Measurements from ENCODE around the gene SSC5D. TPM values are rescaled to one million over a fixed set of nuclear protein-coding genes. Genes with fewer than 3 reads are reported as not detected.

The SSC5D gene
- polyA plus RNA-seq, 1 of the 3 experiments (the other 2 are of a cell fraction), result 4.9 TPM

DNA sequence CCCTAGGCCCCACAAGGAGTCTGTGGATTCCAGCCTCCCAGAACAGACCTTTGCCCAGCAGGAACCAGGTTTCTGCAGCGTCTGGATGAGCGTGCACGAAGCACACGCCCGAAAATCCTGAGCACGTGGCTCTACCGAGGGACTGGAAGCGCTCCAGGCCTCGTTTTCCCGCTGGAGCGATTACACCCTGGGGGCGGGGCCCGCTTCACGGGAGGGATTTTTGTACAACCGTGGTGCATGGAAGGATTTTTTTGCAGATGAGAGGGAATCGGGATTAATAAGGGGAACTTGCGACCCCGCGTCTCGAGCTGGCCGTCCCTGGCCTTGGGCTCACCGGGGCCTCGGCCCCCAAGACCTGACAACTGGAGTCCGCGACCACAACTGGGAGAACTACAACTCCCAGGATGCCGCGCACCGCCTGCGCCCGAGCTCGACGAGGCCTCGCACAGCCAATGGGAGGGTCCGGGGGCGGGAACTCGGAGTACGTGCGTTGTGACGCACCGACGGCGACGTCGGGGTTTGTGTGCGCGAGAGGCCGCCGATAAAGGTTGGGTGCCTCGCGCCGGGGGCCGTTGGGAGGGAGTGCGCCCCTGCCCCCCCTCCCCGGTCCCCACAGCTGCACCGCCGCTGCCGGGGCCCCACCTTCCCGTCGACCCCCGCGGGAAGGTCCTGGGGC lies 12.0 kb upstream of the SSC5D start, which contains the start of gene ZNF628:
TSS of gene ZNF628 (plus strand) at position 518 of the 676 bp plus-strand sequence. CDS start 3,294 bp downstream, outside the sequence.
- Histone ChIP-seq H2AFZ (ENCODE audit: low read depth) (peak within 1 kb of the TSS; percentile 89), H3K4me1 (ENCODE audit: control insufficient read depth in 1 of 2, insufficient read depth in 2 of 2, low read depth in 1 of 2, low read length in 1 of 2) (peaks cover 11 to 16% of the 10 kb centered on the region in 2 experiments; a peak in 2 of 4 replicates), H3K4me2 (peak within 1 kb of the TSS; percentile 91), H3K9me2 (no peaks in the 10 kb centered on the region), H3K9ac (peak within 1 kb of the TSS; percentile 59), H3K27me3 (ENCODE audit: insufficient read depth) (no peaks in the 10 kb centered on the region), H3K27ac (ENCODE audit: low read depth in 2 of 2, low read length in 1 of 2) (peak within 1 kb of the TSS; percentile 64 to 91), H3K36me3 (replicated peaks in 1 of 2; ENCODE audit: control insufficient read depth in 1 of 2, insufficient read depth in 2 of 2, low read length in 1 of 2) (peaks cover 0 to under 1% of the 10 kb centered on the region in 2 experiments), H4K20me1 (ENCODE audit: insufficient read depth) (no peaks in the 10 kb centered on the region), H3F3A (replicated peaks; ENCODE audit: insufficient read depth) (peaks cover 11% of the 10 kb centered on the region), H3K9me3 (no peaks in the 10 kb centered on the region), H3K4me3 (ENCODE audit: low read depth in 2 of 2, low read length in 1 of 2) (peak within 1 kb of the TSS; percentile 56 to 79), H3K79me2 (ENCODE audit: insufficient read depth) (peaks cover 31% of the 10 kb centered on the region)
- peak; percentile 96 for DNase-seq
- CTCF ChIA-PET, result interaction anchor here (0.6 to 7.8 kb wide), 13 partner anchors 9 to 335 kb away, joined by 3 to 46 read pairs (median 4); partner anchors contain the start of genes NAT14 and ZNF524
- POLR2A ChIA-PET, result interaction anchor here (0.6 to 2.0 kb wide), 13 partner anchors 9 to 248 kb away, joined by 3 to 15 read pairs (median 4); partner anchors contain the start of genes FIZ1, ISOC2, NAT14 and TMEM238
- WGBS (ENCODE audit: low lambda C conversion rate), result 9% methylated on average over 10 of the region's 61 CpGs
- TF ChIP-seq RFX5 (IDR thresholded peaks at IDR 0.05; ENCODE audit: low read length), result 0 out of 2 replicates have a peak, but pooled peaks have one; percentile 26
- 0 out of 2 replicates have a peak, but pooled peaks have one; percentile 43 for TF ChIP-seq POLR2AphosphoS5 (IDR thresholded peaks at IDR 0.05; ENCODE audit: low read depth, low read length)
- TF ChIP-seq, protein P1, sequence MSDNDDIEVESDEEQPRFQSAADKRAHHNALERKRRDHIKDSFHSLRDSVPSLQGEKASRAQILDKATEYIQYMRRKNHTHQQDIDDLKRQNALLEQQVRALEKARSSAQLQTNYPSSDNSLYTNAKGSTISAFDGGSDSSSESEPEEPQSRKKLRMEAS (IDR thresholded peaks at IDR 0.05; ENCODE audit: low read depth), result peak; percentile 99
- no peak for TF ChIP-seq RAD21 (IDR thresholded peaks at IDR 0.05; ENCODE audit: low read length)
- TF ChIP-seq GATA2 (CRISPR knock-in tag; IDR thresholded peaks at IDR 0.05), result no peak
- TF ChIP-seq RCOR1 (IDR thresholded peaks at IDR 0.05; ENCODE audit: low read length), result 0 out of 2 replicates have a peak, but pooled peaks have one; percentile 7
- TF ChIP-seq CHD2 (IDR thresholded peaks at IDR 0.05; ENCODE audit: low read length, partially characterized antibody), result peak; percentile 89
- no peak for TF ChIP-seq RXRA (IDR thresholded peaks at IDR 0.05; ENCODE audit: borderline replicate concordance, low read depth)
- TF ChIP-seq, protein P2, sequence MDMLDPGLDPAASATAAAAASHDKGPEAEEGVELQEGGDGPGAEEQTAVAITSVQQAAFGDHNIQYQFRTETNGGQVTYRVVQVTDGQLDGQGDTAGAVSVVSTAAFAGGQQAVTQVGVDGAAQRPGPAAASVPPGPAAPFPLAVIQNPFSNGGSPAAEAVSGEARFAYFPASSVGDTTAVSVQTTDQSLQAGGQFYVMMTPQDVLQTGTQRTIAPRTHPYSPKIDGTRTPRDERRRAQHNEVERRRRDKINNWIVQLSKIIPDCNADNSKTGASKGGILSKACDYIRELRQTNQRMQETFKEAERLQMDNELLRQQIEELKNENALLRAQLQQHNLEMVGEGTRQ (IDR thresholded peaks at IDR 0.05; ENCODE audit: borderline replicate concordance, low read depth, low read length), result no peak
- TF ChIP-seq, protein P3, sequence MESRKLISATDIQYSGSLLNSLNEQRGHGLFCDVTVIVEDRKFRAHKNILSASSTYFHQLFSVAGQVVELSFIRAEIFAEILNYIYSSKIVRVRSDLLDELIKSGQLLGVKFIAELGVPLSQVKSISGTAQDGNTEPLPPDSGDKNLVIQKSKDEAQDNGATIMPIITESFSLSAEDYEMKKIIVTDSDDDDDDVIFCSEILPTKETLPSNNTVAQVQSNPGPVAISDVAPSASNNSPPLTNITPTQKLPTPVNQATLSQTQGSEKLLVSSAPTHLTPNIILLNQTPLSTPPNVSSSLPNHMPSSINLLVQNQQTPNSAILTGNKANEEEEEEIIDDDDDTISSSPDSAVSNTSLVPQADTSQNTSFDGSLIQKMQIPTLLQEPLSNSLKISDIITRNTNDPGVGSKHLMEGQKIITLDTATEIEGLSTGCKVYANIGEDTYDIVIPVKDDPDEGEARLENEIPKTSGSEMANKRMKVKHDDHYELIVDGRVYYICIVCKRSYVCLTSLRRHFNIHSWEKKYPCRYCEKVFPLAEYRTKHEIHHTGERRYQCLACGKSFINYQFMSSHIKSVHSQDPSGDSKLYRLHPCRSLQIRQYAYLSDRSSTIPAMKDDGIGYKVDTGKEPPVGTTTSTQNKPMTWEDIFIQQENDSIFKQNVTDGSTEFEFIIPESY (IDR thresholded peaks at IDR 0.05; ENCODE audit: borderline replicate concordance, low read depth), result 0 out of 2 replicates have a peak, but pooled peaks have one; percentile 16
- TF ChIP-seq ELF1 (IDR thresholded peaks at IDR 0.05), result peak; percentile 53
- peak; percentile 51; the same call in 1 of the 2 replicates for TF ChIP-seq NRF1 (IDR thresholded peaks at IDR 0.05; ENCODE audit: low read depth, low read length)
- TF ChIP-seq NFIC (IDR thresholded peaks at IDR 0.05; ENCODE audit: borderline replicate concordance), result no peak
- TF ChIP-seq, protein P4, sequence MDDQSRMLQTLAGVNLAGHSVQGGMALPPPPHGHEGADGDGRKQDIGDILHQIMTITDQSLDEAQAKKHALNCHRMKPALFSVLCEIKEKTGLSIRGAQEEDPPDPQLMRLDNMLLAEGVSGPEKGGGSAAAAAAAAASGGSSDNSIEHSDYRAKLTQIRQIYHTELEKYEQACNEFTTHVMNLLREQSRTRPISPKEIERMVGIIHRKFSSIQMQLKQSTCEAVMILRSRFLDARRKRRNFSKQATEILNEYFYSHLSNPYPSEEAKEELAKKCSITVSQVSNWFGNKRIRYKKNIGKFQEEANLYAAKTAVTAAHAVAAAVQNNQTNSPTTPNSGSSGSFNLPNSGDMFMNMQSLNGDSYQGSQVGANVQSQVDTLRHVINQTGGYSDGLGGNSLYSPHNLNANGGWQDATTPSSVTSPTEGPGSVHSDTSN (IDR thresholded peaks at IDR 0.05), result peak; percentile 48
- TF ChIP-seq MXI1 (IDR thresholded peaks at IDR 0.05; ENCODE audit: low read depth, low read length), result peak; percentile 88
- TF ChIP-seq GABPA (IDR thresholded peaks at IDR 0.05; ENCODE audit: low read depth), result peak; percentile 43; the same call in 1 of the 2 replicates
- TF ChIP-seq, protein P5, sequence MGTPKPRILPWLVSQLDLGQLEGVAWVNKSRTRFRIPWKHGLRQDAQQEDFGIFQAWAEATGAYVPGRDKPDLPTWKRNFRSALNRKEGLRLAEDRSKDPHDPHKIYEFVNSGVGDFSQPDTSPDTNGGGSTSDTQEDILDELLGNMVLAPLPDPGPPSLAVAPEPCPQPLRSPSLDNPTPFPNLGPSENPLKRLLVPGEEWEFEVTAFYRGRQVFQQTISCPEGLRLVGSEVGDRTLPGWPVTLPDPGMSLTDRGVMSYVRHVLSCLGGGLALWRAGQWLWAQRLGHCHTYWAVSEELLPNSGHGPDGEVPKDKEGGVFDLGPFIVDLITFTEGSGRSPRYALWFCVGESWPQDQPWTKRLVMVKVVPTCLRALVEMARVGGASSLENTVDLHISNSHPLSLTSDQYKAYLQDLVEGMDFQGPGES (IDR thresholded peaks at IDR 0.05; ENCODE audit: low read depth, low read length), result peak; percentile 28; the same call in 1 of the 2 replicates
